GM21529 (cell line): ENCODE measurements around the gene SLC18A2.

Experiments
- ATAC-seq: cut with Tn5 transposase; IDR thresholded peaks from one replicate; pipeline ENCODE4 v1.9.1; 2021; ENCODE audit not compliant: unreplicated experiment

The SLC18A2 gene

DNA sequence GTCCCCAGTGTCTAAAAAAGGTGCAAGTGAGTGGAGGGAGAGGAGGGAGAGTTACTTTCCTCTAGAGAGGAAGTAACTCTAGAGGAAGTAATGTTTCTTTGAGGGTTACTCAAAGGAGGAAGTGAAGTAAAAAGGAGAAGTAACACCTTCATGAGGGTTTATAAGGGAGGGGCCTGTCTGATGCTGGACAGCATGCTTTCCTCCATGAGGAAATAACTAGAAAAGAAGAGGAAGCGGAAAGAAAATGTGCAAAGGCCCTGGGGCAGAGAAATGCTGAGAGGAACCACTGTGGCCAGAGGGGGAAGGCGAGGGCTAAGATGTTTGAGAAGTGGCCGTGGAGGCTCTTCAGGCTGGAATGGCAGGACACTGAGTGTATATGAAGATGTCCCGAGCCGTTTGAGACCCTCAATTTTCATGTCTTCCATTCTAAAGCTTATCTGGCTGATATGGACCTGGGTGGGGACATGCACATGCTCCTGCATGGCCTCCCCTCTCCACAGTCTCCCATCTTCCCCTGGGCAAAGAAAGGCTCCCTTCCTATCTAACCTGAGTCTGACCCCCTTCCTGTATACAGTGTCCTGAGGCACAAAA is 3.4 kb upstream of the SLC18A2 start:
- no peak for ATAC-seq

DNA sequence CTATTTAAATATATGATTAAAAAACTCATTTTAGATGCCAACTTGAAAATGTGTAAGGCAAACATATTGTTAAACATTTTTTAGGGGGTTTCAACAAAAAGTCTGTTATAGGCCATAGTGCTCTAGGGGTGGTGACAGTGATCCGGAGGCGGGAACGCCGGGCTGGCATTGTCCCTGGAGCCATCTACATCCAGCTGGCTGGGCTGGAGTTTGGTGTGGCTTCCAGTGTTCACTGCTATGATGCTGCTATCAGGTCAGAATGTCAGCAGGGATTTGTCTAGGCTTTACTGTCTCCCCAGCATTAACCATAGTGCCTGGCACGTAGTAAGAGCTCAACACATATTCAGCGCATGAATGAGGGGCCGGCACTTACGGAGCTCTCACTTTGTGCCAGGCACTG is 1.9 kb upstream of the SLC18A2 start:
- no peak for ATAC-seq

DNA sequence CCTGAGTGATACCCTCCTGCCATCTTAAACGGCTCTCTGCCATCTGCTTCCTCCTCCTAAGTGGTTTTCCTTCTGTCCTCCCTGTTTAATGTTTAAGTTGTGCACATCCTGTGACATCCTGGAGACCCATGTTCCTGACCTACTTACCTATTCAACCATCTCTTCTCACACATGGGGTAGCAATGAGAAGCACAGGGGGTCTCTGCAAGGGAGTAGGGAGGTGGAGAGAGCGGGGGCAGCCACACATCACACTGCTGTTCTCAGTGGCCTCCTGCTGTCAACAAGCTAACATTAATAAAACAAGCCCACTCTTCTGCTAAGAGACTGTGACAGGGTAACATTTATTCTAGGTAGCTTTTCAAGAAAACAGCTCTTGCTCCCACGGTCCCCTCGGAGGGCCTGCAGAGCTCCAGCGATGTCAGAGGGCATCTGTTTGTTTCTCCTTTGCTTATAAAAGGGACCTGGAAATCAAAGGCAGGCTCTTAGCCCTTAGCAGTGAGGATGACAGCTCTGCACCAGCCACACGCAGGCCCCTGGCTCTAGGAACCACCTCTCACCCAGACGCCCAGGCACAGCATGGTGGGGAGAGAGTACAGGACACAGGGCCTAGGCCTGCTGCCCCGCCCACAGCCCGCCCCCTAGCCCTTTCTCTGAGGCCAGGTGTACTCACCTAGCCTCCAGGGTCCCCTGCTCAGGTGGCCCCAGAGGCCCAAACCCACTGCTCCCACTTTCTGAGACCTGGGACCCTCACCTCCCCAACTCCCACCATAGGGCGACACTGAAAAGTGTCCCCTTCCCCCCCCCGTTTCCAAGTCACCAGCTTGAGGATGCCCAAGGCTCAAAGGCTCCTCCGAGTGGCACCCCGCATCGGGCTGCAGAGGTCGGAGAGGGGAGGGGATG is 943 bp upstream of the SLC18A2 start:
- no peak for ATAC-seq

DNA sequence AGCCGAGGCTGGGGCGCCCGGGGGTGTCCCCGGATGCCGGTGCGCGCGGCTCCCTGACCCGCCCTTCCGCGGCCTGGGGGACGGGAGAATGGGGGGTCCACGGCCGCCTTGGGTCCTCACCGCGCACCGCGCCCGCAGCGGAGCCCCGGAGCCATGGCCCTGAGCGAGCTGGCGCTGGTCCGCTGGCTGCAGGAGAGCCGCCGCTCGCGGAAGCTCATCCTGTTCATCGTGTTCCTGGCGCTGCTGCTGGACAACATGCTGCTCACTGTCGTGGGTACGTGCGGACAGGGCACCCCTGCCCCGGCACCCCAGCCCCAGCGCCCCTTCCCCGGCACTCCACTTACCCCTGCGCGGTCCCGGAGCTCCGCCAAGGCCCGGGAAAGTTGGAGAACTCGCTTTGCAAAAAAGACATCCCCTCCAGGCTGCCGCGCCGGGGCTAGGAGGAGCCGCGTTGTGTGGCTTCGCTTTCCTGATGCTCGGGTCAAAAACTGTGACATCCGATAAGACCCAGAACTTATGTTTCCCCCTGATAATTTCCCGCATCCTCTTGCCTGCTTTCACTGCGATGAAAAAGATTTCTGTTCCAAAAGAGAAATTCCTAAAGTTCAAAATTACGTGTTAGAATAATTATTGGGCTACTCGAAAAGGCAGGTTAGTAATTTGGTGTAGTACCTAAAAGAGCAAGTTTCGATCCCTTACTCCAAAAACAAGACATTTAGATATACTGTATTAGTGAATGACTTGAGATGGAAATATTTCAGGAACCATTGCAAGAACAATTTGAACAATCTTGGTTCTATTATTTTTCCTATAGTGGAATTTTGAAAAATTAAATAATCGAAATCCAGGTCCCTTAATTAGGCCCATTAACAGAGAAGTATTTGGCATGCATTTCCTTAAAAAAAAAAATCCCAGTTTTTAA is 888 bp downstream of the SLC18A2 start:
- no peak for ATAC-seq

DNA sequence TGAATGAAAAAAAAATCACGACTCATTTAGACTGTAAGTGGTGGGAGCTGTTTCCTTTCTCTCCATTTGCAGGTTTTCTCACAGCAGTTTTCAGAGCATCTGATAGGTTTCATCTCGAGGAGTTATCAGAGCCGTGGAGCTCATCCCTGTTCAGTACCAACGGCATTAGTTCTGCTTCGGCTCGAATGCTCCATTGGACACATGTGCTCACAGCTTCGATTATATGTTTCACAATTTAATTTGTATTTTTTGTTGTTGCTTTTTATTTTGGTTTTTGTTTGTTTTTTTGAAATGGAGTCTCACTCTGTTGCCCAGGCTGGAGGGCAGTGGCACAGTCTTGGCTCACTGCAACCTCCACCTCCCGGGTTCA is 1.5 kb downstream of the SLC18A2 start:
- ATAC-seq = no peak

DNA sequence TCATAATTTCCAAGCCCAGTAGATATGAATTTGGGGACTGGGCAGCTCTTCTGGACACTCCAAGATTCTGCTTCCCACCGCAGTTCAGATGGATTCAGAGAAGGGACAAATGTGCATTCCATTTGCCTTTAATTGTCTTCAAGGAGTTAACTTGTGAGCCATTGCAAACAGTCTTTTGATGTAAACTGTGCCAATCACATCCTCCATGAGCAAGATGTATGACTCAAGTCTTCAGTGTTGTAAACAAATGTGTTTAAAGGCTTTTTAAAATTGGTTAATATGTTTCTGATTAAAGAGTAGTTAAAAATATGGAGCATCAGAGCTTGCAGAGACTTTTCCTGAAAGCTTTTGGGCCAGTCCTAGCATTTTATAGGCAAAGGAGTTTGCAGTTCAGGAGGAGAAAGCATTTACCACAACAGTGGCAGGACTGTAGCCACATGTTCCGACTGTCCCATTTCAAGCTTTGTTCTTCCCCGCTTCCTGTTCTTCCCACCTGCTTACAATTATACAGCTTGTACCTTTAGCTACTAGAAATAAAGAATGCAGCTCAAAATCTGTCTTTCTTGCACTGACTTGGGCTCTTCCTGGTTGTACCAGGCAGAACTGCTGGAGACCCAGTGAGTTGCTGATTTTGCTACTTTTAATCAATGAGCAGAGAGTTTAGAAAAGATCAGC is 6.2 kb downstream of the SLC18A2 start:
- no peak for ATAC-seq

DNA sequence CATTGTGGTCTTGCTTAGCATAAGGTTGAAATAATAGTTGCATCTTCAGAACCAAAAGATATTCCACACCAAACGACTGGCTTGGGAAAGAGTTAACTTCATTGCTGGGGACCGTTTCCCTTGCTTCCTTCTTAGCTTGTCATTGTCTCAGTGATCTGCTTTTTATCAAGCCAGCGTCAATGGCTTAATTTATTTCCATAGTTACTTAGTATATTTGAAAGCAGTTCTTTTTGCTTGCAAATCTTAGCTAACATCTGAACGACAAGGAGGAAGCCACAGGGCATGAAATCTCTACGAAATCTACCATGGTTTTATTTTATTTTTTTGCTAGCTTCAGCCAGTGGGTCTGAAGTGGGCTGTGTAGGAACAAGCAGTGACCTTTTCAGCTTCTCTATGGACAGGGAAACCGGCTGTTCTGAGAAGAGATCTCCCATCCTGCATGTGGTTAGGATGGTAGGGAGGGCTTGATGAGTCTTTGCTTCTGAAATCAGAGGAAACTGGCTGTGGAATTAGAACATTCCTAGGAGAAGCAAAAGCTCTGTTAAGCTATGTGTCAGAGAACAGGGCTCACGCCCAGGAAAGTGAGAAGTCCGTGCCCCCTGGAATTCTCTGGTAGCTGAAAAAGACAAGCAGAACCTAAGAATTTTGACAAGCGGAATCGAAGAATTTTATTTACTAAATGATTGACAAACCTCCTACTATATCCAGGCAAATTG is 8.0 kb downstream of the SLC18A2 start:
- ATAC-seq = no peak

DNA sequence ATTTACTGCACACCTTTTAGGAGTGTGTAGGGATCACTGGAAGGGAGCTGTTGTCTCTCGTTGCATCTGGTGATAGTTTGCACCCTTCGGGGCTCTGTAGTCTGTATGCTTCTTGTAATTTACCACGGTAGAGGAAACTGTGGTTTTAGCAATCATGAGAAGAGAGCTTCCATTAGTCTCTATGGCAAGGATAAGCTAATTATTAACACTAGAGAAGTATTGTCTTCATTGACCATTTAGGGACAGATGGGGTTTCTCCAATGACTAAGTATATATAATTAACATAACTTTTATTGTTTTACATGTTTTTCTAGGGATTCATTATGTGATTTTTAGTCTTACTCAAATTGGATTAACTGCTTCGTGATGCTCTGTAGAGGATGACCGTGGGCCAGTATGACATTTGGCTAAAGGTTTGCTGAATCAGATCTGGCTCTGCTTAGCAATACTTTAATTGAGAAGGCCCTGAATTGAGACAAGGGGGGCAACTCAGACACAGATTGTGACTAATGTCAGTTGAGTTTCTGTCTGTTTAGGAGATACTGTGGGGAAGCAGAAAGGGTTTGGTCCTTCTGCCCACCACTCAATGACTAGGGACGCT is 8.7 kb downstream of the SLC18A2 start:
- no peak for ATAC-seq

DNA sequence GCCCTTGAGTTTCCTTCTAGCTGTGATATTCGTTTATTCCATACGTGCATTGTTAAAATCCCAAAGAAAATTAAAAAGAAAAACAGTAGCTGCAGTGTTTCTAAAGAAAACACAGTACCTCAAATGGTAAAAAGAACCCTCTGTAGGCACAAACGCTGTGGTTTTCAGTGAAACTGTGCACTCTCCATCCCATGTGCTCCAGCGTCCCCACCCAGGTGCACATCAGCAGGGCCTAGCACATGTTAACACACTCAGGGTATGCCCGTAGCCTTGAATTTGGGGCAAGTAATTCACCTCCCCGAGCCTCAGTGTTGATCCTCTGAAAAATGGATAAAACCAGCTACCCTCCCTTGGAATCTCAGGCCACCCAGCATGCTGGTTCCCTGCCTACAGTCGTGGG is 9.5 kb downstream of the SLC18A2 start:
- ATAC-seq = no peak

DNA sequence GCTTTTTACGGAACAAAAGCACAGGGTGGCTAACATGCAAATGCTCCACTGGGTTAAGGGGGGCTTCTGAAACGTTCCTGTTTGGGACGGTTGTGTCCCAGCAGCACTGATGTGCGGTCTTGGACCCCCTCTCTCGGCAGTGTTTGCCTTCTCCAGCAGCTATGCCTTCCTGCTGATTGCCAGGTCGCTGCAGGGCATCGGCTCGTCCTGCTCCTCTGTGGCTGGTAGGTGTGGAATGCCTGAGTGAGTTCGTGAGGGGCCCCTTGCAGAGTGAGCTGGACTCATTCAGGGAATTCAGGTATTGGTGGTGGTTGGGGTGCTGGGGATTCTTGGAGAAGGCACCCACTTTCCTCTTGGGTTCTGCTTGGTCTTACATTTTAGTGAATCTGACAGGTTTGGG is 13.0 kb downstream of the SLC18A2 start:
- ATAC-seq = no peak

DNA sequence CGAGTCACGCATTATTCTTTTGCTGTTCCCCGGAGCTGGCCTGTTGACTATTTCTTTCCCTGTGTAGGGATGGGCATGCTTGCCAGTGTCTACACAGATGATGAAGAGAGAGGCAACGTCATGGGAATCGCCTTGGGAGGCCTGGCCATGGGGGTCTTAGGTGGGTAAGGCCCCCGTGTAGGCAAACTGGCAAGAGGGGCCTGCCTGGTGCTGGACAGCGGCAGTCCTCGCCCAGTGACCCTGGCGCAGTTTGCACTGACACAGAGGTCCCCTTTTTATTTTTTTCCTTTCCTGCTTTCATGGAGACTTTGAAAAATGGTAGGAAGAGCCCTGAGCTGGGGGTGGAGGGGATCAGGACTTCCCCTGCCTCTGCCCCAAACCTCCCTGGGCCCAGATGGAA is 13.4 kb downstream of the SLC18A2 start:
- no peak for ATAC-seq

DNA sequence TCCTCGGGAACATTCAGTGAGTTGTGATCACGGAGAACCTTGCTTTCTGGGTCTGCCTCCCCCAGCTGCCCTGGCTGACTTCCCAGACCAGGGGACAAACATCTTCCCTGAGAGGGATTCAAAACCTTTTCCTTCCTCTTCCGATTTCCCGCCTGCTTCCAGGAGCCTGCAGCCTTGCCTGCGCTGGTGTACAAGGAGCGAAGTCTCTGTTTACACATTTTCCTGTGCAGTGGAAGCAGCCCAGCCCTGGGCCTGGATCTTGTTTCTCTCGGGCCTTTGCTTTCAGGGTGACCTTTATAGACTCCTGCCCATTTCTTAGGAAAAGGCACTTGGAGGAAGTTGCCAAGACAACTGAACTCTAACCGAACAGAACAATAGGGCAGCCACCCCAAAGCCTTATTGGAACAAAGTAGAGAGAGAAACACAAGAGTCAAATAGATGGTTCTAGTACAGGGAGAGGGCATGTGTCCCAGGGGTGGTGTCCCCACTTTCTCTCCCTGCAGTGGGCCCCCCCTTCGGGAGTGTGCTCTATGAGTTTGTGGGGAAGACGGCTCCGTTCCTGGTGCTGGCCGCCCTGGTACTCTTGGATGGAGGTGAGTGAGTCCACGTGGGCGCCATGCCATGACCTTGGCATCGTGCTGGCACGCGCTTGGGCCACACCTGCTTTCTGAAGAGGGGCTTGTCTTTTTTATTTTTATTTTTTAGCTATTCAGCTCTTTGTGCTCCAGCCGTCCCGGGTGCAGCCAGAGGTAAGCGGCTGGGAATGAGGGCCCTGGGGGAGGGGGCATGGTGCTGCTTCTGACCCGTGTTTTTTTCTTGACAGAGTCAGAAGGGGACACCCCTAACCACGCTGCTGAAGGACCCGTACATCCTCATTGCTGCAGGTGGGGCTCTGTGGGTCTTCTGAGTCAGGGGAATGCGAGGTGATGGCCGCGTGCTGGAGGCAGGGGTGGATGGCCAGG is 14.1 kb downstream of the SLC18A2 start:
- no peak for ATAC-seq

DNA sequence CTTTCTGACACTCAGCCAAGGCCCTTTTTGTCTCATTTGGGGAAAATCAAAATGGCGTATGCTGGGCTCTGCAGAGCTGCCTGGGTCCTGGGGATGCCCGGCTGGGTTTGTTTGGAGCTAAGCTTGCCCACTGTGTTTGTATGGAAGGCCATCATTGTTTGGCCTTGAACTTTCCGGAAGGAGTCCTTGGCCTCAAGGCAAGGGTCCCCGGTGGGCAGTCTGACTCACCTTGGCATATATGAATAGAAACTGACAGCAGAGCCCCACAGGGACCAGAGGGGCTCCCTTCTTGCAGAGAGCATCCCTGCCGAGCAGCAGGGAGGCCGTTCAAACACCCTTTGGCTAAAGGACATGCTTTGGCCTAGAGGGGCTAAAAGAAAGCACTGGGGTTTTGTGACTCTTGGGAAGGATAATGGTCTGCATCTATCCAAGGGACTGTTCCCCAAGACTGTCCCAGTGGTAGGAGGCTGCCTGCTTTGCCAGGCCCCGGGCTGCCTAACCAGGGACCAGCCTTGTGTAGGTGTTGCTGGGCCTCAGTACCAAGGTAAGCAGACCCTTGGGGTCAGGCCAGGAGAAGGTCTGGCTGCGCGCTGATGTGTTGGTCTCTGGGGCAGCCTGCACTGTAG is 15.0 kb downstream of the SLC18A2 start:
- no peak for ATAC-seq

DNA sequence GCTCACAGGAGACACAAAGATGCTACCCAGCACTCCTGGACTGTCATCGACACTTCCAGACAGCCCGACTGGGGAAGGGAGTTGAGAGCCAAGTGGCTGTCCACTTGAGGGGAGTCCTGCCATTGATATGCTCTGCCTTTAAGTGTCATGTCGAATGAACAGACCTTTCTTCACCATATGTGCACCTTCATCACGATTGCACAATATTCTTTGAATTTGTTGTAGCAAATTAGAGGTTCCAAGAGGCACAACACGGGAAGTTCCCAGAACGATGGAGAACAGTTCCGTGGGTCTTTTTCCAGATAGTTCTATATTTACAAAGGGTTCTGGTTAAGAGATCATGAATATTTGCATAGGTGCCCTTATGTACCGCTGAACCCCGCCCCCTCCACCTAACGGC is 16.0 kb downstream of the SLC18A2 start:
- ATAC-seq = no peak

DNA sequence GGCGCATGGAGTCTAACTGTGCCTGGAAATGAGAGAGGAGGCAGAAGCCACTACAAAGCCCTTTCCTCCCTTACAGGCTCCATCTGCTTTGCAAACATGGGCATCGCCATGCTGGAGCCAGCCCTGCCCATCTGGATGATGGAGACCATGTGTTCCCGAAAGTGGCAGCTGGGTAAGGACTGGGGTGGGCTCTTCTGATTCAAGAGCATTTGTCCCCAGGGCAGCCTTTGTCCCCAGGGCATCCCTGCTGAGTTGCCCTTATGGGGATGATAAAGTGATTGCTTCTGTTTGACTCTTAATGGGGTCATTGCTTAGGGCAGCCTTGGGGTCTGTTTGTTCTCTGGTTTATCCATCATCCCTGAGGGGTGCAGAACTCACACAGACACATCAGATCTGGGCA is 16.8 kb downstream of the SLC18A2 start:
- no peak for ATAC-seq

DNA sequence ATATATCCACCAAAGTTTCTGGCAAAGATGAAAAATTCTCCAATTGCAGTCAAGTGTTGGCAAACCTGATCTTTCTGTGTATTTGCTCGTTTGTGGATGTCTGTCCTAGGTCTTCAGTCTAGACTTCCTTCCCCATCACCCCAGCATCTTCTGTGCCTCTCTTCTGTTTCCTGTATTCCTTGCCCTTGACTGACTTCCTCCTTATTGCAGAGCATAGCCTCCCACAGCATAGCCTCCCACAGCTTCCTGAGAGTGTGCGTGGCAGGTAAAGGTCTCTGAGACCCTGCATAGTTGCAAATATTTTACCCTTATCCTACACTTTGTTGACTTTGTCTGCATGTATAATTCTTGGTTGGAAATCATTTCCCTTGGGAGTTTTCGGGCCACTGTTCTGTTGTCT is 18.4 kb downstream of the SLC18A2 start:
- ATAC-seq = no peak

DNA sequence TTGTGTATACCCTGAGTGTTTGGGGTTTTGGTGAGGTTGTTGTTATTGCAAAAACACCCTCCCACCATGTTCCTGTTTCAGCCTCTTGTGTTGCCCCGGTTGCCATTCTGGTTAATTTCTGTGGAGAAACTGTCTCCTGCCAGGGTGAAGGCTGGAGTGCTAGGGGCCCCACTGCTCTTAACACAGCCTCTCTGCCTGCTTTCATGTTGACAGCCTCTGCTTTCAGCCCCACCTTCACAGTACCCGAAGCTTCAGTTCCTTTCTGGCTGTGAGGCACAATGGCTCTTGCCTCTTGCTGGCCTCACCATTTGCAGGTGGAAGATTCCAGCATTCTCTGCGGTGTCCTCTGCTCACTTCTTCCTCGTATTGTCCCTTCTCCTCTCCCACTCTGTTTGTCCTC is 19.2 kb downstream of the SLC18A2 start:
- no peak for ATAC-seq

DNA sequence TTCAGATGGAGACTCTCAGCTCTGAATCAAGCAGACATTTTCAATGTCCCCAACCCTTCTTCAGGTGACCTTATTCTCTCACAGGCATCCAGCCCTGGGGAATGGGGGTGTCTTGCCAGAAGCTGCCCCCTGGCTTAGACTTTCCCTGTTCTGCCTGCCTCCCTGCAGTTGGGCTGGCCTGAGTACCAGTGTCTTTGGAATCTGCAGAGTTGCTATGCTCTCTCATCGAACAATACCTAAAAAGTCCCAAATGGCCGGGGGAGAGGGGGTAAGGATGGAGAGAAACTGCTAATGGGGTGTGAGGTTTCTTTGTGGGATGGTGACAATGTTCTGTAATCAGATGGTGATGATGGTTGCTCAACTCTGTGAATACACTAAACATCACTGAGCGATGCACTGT is 20.6 kb downstream of the SLC18A2 start:
- no peak for ATAC-seq
